ENCODE data around the gene ZNF273. TPM values are rescaled to one million over a fixed set of nuclear protein-coding genes. Genes with fewer than 3 reads are reported as not detected.

The ZNF273 gene
- total RNA-seq, 1 experiment from 2014 or later: 6.6 TPM

- TF ChIP-seq, protein P1, sequence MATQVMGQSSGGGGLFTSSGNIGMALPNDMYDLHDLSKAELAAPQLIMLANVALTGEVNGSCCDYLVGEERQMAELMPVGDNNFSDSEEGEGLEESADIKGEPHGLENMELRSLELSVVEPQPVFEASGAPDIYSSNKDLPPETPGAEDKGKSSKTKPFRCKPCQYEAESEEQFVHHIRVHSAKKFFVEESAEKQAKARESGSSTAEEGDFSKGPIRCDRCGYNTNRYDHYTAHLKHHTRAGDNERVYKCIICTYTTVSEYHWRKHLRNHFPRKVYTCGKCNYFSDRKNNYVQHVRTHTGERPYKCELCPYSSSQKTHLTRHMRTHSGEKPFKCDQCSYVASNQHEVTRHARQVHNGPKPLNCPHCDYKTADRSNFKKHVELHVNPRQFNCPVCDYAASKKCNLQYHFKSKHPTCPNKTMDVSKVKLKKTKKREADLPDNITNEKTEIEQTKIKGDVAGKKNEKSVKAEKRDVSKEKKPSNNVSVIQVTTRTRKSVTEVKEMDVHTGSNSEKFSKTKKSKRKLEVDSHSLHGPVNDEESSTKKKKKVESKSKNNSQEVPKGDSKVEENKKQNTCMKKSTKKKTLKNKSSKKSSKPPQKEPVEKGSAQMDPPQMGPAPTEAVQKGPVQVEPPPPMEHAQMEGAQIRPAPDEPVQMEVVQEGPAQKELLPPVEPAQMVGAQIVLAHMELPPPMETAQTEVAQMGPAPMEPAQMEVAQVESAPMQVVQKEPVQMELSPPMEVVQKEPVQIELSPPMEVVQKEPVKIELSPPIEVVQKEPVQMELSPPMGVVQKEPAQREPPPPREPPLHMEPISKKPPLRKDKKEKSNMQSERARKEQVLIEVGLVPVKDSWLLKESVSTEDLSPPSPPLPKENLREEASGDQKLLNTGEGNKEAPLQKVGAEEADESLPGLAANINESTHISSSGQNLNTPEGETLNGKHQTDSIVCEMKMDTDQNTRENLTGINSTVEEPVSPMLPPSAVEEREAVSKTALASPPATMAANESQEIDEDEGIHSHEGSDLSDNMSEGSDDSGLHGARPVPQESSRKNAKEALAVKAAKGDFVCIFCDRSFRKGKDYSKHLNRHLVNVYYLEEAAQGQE (IDR thresholded peaks at IDR 0.05; ENCODE audit: low read depth): no peak
- no peak for TF ChIP-seq FOSL1 (IDR thresholded peaks at IDR 0.05; ENCODE audit: low read depth)
- no peak for TF ChIP-seq EZH2 (IDR thresholded peaks at IDR 0.05)
- no peak for TF ChIP-seq JUND (IDR thresholded peaks at IDR 0.05)
- TF ChIP-seq ELF1 (IDR thresholded peaks at IDR 0.05; ENCODE audit: borderline replicate concordance, low read depth): no peak
- TF ChIP-seq, protein P2, sequence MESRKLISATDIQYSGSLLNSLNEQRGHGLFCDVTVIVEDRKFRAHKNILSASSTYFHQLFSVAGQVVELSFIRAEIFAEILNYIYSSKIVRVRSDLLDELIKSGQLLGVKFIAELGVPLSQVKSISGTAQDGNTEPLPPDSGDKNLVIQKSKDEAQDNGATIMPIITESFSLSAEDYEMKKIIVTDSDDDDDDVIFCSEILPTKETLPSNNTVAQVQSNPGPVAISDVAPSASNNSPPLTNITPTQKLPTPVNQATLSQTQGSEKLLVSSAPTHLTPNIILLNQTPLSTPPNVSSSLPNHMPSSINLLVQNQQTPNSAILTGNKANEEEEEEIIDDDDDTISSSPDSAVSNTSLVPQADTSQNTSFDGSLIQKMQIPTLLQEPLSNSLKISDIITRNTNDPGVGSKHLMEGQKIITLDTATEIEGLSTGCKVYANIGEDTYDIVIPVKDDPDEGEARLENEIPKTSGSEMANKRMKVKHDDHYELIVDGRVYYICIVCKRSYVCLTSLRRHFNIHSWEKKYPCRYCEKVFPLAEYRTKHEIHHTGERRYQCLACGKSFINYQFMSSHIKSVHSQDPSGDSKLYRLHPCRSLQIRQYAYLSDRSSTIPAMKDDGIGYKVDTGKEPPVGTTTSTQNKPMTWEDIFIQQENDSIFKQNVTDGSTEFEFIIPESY (IDR thresholded peaks at IDR 0.05; ENCODE audit: extremely low read depth, insufficient replicate concordance, low read length): no peak
- TF ChIP-seq TCF7L2 (IDR thresholded peaks at IDR 0.05; ENCODE audit: borderline replicate concordance, extremely low read depth, insufficient read depth, insufficient read length): no peak
- no peak for TF ChIP-seq CBX3 (IDR thresholded peaks at IDR 0.05; ENCODE audit: low read depth)
These were observed 19.8 kb upstream of the ZNF273 start (continued) for GRCh38 chr7:64883113-64883905.
